Esophagus squamous epithelium (tissue), 4 donors: ENCODE data around the gene PIK3AP1.

ENCODE experiments used
- CTCF ChIP-seq, 6 experiments: fragments of 450-650 bp in 4 of 6; fragments of 200-600 bp in 2 of 6; sonication (generic) in 2 of 6; IDR thresholded peaks; one replicate each; pipeline ENCODE4 v1.5.1; 2016 to 2019; ENCODE audit warnings: antibody characterized with exemption in 6 of 6, mild to moderate bottlenecking in 4 of 6, moderate library complexity in 4 of 6
- POLR2A ChIP-seq, 4 donors: fragments of 450-650 bp; IDR thresholded peaks; one replicate each; pipeline ENCODE4 v1.6.1; 2017; ENCODE audit warnings: antibody characterized with exemption in 4 of 4, mild to moderate bottlenecking in 4 of 4, moderate library complexity in 3 of 4

GRCh38 chr10:96704563-96704962 lies 15.8 kb downstream of the PIK3AP1 start:
- TF ChIP-seq CTCF (IDR thresholded peaks at IDR 0.05) (no peak), POLR2A (IDR thresholded peaks at IDR 0.05) (no peak)
